ENCODE measurements around the gene PRIMA1. TPM values are rescaled to one million over a fixed set of nuclear protein-coding genes. Genes with fewer than 3 reads are reported as not detected.

The PRIMA1 gene
- total RNA-seq, 1 experiment from 2014 or later, result 4.9 TPM

DNA sequence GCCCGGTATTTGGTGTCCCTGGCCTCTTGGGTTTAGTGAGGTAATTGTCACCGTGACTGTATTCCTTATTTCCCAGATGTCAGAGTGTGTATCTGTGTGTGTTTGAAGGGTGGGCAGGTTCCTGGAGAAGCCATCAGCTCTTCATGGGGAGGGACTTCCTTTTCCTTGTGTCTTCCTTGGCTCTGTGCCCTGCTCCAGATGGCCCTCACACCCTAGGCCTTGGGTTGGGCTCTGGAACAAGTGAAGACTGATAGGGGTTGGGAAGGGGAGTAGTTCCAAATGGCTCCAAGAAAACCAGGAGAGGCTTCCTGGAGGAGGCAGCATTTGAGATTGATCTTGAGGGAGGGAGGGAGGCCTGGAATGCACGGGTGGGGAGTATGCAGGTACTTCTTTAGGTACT lies 43.8 kb upstream of the PRIMA1 start:
- ATAC-seq (no peak), DNase-seq (ENCODE audit: low spot score) (no peak)
- POLR2A ChIA-PET, result no interaction called here
- Mint-ChIP-seq H3K36me3 (no peaks in the 10 kb centered on the region; the same call in 1 of the 2 replicates), H3K27me3 (ENCODE audit: low read depth) (no peaks in the 10 kb centered on the region; the same call in 1 of the 2 replicates), H3K27ac (no peak overlapping the region), H3K9me3 (peaks cover 16% of the 10 kb centered on the region), H3K4me1 (no peaks in the 10 kb centered on the region), H3K4me3 (no peak overlapping the region)
- no peak for TF ChIP-seq ZNF423 (CRISPR knock-in tag; IDR thresholded peaks at IDR 0.05)
- TF ChIP-seq OVOL2 (CRISPR knock-in tag; IDR thresholded peaks at IDR 0.05; ENCODE audit: borderline replicate concordance), result no peak
- CTCF ChIA-PET, result no interaction called here

DNA sequence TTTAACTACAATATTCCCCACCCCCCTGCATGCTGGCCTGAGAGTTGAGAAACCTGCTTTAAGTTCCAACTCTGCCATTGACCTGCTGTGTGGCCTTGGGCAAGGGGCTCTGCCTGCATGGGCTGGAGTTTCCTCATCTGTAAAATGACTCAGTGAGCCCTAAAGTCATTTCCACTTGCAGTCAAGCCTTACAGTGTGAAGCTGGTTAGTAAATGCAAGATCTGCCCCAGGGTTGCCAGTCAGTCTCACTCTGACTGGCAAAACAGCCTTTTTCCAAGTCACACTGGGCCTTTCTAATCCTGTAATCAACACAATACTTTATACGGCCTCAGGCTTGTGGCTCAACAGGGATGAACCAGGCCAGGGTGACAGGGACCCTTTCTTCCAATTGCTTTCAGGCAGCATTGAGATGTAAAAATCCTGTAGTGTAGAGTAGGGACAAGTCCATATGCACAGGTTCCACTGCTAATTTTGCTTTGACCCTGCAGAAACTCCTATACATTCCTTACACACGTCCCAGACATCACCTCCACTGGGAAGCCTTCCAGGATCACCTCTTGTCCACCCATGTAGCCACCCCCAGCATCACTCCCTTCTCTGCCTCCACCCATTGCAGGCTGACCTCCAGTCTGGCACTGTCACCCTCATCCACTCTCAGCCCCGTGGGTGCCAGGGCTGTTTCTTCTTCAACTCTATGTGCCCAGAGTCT lies 42.6 kb upstream of the PRIMA1 start:
- H3K4me1 Mint-ChIP-seq, result no peaks in the 10 kb centered on the region
- no peak overlapping the region for H3K27ac Mint-ChIP-seq
- DNase-seq (ENCODE audit: low spot score) (no peak), ATAC-seq (no peak)
- H3K4me3 Mint-ChIP-seq, result no peak overlapping the region
- no peaks in the 10 kb centered on the region for H3K36me3 Mint-ChIP-seq
- ChIA-PET POLR2A (no interaction called here), CTCF (interaction anchor here (0.7 kb wide), 1 partner anchor 1986 kb away, joined by 4 read pairs; no protein-coding TSS in a partner anchor)
- H3K9me3 Mint-ChIP-seq, result peaks cover 11% of the 10 kb centered on the region
- TF ChIP-seq, protein P1, sequence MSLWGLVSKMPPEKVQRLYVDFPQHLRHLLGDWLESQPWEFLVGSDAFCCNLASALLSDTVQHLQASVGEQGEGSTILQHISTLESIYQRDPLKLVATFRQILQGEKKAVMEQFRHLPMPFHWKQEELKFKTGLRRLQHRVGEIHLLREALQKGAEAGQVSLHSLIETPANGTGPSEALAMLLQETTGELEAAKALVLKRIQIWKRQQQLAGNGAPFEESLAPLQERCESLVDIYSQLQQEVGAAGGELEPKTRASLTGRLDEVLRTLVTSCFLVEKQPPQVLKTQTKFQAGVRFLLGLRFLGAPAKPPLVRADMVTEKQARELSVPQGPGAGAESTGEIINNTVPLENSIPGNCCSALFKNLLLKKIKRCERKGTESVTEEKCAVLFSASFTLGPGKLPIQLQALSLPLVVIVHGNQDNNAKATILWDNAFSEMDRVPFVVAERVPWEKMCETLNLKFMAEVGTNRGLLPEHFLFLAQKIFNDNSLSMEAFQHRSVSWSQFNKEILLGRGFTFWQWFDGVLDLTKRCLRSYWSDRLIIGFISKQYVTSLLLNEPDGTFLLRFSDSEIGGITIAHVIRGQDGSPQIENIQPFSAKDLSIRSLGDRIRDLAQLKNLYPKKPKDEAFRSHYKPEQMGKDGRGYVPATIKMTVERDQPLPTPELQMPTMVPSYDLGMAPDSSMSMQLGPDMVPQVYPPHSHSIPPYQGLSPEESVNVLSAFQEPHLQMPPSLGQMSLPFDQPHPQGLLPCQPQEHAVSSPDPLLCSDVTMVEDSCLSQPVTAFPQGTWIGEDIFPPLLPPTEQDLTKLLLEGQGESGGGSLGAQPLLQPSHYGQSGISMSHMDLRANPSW (CRISPR knock-in tag; conservative IDR thresholded peaks at IDR 0.05; ENCODE audit: low read depth), result no peak
- TF ChIP-seq TP53 (CRISPR knock-in tag; IDR thresholded peaks at IDR 0.05) (no peak), PRRX2 (CRISPR knock-in tag; IDR thresholded peaks at IDR 0.05) (no peak), RELA (CRISPR knock-in tag; IDR thresholded peaks at IDR 0.05; ENCODE audit: borderline replicate concordance) (no peak), TEAD1 (CRISPR knock-in tag; IDR thresholded peaks at IDR 0.05) (no peak), CBFB (CRISPR knock-in tag; IDR thresholded peaks at IDR 0.05; ENCODE audit: low read depth) (no peak), ZNF138 (CRISPR knock-in tag; conservative IDR thresholded peaks at IDR 0.05) (no peak), ZNF219 (CRISPR knock-in tag; IDR thresholded peaks at IDR 0.05; ENCODE audit: borderline replicate concordance) (no peak)
- TF ChIP-seq, protein P2, sequence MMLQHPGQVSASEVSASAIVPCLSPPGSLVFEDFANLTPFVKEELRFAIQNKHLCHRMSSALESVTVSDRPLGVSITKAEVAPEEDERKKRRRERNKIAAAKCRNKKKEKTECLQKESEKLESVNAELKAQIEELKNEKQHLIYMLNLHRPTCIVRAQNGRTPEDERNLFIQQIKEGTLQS (CRISPR knock-in tag; conservative IDR thresholded peaks at IDR 0.05), result no peak
- TF ChIP-seq, protein P3, sequence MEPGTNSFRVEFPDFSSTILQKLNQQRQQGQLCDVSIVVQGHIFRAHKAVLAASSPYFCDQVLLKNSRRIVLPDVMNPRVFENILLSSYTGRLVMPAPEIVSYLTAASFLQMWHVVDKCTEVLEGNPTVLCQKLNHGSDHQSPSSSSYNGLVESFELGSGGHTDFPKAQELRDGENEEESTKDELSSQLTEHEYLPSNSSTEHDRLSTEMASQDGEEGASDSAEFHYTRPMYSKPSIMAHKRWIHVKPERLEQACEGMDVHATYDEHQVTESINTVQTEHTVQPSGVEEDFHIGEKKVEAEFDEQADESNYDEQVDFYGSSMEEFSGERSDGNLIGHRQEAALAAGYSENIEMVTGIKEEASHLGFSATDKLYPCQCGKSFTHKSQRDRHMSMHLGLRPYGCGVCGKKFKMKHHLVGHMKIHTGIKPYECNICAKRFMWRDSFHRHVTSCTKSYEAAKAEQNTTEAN (CRISPR knock-in tag; IDR thresholded peaks at IDR 0.05), result no peak
- TF ChIP-seq, protein P4, sequence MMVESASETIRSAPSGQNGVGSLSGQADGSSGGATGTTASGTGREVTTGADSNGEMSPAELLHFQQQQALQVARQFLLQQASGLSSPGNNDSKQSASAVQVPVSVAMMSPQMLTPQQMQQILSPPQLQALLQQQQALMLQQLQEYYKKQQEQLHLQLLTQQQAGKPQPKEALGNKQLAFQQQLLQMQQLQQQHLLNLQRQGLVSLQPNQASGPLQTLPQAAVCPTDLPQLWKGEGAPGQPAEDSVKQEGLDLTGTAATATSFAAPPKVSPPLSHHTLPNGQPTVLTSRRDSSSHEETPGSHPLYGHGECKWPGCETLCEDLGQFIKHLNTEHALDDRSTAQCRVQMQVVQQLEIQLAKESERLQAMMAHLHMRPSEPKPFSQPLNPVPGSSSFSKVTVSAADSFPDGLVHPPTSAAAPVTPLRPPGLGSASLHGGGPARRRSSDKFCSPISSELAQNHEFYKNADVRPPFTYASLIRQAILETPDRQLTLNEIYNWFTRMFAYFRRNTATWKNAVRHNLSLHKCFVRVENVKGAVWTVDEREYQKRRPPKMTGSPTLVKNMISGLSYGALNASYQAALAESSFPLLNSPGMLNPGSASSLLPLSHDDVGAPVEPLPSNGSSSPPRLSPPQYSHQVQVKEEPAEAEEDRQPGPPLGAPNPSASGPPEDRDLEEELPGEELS (CRISPR knock-in tag; IDR thresholded peaks at IDR 0.05), result no peak
- TF ChIP-seq, protein P5, sequence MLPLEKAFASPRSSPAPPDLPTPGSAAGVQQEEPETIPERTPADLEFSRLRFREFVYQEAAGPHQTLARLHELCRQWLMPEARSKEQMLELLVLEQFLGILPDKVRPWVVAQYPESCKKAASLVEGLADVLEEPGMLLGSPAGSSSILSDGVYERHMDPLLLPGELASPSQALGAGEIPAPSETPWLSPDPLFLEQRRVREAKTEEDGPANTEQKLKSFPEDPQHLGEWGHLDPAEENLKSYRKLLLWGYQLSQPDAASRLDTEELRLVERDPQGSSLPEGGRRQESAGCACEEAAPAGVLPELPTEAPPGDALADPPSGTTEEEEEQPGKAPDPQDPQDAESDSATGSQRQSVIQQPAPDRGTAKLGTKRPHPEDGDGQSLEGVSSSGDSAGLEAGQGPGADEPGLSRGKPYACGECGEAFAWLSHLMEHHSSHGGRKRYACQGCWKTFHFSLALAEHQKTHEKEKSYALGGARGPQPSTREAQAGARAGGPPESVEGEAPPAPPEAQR (CRISPR knock-in tag; IDR thresholded peaks at IDR 0.05), result no peak
- TF ChIP-seq, protein P6, sequence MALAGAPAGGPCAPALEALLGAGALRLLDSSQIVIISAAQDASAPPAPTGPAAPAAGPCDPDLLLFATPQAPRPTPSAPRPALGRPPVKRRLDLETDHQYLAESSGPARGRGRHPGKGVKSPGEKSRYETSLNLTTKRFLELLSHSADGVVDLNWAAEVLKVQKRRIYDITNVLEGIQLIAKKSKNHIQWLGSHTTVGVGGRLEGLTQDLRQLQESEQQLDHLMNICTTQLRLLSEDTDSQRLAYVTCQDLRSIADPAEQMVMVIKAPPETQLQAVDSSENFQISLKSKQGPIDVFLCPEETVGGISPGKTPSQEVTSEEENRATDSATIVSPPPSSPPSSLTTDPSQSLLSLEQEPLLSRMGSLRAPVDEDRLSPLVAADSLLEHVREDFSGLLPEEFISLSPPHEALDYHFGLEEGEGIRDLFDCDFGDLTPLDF (CRISPR knock-in tag; IDR thresholded peaks at IDR 0.05), result no peak
- TF ChIP-seq, protein P7, sequence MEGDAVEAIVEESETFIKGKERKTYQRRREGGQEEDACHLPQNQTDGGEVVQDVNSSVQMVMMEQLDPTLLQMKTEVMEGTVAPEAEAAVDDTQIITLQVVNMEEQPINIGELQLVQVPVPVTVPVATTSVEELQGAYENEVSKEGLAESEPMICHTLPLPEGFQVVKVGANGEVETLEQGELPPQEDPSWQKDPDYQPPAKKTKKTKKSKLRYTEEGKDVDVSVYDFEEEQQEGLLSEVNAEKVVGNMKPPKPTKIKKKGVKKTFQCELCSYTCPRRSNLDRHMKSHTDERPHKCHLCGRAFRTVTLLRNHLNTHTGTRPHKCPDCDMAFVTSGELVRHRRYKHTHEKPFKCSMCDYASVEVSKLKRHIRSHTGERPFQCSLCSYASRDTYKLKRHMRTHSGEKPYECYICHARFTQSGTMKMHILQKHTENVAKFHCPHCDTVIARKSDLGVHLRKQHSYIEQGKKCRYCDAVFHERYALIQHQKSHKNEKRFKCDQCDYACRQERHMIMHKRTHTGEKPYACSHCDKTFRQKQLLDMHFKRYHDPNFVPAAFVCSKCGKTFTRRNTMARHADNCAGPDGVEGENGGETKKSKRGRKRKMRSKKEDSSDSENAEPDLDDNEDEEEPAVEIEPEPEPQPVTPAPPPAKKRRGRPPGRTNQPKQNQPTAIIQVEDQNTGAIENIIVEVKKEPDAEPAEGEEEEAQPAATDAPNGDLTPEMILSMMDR (IDR thresholded peaks at IDR 0.05), result no peak
- no peaks in the 10 kb centered on the region; the same call in 1 of the 2 replicates for H3K27me3 Mint-ChIP-seq (ENCODE audit: low read depth)
